Right lung (tissue), 5 donors: Measurements from ENCODE around the gene USP40. TPM values are rescaled to one million over a fixed set of nuclear protein-coding genes. Genes with fewer than 3 reads are reported as not detected.

Source experiments
- DNase-seq, 2 donors: peaks; one replicate each; pipeline ENCODE4 v3.0.0-alpha.2; 2013
- polyA plus RNA-seq, 5 donors: library from polyadenylated mRNA; unstranded; fragments of 120-200 nt; gene quantifications; one replicate each; pipeline versions ENCODE4 v1.2.1 to v1.2.3, GENCODE V29; 2013; ENCODE audit warnings: inconsistent platforms in 1 of 5, low replicate concordance in 1 of 5; ENCODE audit not compliant: insufficient read length in 5 of 5, insufficient read depth in 1 of 5

The USP40 gene
- polyA plus RNA-seq, 5 donors = 32.9 to 59.7 (median 50.8) TPM

DNA sequence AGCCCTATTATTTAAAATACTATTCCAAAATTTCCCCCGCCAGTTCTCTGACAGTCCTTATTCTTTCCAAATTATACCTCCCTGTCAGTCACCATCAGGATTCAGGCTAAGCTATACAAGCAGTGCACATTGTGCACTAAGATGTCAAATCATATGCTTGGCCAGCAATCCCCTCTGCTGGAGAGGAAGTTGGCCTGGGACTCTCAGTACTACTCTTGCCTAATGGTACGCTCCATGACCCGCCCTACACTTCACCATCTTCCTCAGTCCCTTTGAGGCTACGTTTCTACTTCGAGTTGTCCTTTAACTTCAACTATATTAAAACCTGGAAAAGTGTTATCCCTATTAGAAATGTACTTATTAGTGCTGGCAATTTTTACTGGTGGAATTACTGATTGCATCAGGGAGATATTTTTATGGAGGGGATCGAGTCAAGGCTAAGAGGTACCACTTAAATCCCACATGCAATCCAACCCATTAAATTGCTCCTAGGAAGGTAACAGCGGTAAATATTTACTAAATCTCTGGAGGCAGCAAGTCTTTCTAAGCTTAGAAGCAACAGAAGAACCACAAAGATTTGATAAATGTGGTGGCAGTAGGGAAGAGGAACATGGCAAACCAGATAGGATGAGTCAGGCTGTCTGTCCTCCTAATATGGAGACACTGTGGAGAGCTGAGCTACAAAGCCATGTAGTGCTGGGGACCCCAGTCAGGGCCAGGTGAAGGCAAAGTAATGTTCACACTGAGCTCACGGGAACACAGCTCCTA is 2.7 kb downstream of the USP40 start:
- DNase-seq = no peak

- no peak for DNase-seq
Measured at GRCh38 chr2:233556881-233557736, 9.5 kb downstream of the USP40 start.

DNA sequence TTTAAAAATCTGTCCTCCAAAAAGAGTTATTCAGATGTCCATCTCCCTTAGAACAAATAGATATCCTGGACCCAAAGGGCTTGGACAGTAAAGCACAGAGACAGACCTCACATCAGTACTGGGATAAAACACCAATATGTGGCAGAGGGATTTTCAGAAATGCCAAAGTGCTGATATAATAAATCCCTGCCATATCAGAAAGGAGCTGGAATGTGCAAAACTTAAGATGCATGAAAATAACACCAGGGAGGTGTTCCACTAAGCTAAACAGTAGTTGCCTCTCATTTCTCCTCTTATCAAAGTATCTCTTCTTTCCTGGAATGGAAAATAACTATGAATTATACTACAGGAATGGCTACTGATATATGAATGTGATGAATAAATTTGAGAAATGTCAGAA is 13.2 kb downstream of the USP40 start:
- no peak for DNase-seq

DNA sequence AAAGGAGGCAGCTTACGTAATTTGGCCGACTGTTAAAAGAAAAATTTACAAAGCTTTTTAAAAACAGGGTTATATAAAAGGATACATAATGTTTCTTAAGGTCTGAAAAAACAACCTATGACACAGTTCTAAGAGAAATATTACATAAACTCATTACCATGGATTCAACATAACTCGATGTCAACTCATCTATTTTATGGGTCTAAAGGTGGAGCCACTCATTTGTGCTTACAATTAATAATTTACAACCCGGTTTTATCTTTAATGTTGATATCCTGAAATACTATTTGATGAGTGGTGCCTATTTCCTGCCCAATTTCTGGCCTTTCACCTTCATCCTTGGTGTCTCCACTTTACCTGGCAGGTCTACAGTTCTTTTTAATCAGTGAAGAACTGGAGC is 15.1 kb downstream of the USP40 start:
- DNase-seq = no peak

DNA sequence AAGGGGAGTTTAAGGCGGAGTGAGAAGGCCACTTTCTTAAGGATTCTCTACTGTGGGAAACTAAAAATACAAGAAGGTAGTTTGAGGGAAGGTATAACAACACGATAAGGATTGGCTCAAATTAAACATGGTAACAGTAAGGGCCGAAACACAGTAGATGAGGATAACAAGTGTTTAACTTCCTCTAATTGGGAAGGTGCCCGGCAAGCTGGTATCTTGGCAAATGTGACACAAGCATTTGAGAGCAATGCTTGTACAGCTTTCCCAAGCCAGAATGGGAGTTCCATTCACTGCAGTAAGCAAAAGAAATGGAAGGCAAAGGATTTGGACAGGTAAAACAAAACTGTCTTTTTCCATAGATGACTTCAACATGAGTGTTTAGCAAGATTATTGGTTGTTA is 19.8 kb downstream of the USP40 start:
- DNase-seq = no peak

GRCh38 chr2:233546101-233546500 is 20.5 kb downstream of the USP40 start:
- no peak for DNase-seq

DNA sequence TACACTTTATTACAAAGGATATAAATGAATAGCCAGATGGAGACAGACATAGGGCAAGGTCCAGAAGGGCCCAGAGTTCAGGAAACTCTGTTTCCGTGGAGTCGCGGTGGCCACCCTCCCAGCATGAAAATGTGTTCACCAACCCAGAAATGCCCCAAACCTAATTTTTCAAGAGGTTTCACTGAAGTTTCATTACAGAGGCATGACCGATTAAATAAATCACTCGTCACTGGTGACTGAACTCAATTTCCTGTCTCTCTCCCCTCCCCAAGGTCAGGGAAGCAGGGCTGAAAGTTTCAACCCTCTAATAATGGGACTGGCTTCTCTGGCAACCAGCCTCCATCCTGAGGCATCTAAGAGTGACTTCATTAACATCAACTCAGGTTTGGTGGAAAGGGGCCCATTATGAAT is 22.4 kb downstream of the USP40 start:
- DNase-seq = no peak

DNA sequence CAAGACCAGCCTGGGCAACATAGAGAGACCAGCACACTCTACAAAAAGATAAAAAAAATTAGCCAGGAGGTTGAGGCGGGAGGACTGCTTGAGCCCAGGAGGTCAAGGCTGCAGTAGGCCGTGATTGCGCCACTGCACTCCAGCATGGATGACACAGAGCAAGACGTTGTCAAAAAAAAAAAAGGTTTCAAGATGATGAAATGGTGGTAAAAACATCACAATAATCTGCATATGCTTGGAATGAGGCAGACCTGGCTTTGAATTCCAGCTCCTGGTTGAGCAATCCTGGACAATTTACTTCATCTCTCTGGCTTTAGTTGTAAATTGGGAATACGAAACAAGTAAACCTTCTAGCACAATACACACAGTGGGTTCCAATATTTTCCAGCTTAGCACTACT is 24.1 kb downstream of the USP40 start:
- no peak for DNase-seq

- no peak for DNase-seq
Measured at GRCh38 chr2:233538741-233539140, 27.8 kb downstream of the USP40 start.

GRCh38 chr2:233535271-233535670 is 31.3 kb downstream of the USP40 start:
- no peak for DNase-seq

- no peak for DNase-seq
Measured at GRCh38 chr2:233532971-233533370, 33.6 kb downstream of the USP40 start.

DNA sequence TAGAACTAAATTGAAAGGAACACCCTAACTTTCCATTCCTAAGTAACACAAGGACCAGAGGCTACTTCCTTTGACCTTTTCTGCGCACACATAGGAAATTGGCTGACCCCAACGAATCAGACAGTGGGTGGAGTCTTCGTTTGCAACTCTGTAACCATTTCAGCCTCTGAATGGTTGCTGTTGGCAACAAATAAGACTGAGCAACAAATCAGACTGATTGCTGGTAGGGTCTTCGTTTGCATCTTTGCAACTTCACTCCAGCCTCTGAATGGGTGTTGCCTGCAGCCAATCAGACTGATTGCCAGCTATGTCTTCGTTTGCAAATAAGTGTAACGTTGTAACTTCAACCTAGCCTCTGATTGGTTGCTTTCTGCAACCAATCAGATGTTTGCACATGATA is 34.6 kb downstream of the USP40 start:
- no peak for DNase-seq

GRCh38 chr2:233530381-233530780 is 36.2 kb downstream of the USP40 start:
- DNase-seq = no peak

- DNase-seq = no peak
Measured at GRCh38 chr2:233528182-233528581, 38.4 kb downstream of the USP40 start.

- no peak for DNase-seq
Measured at GRCh38 chr2:233525791-233526190, 40.8 kb downstream of the USP40 start.

DNA sequence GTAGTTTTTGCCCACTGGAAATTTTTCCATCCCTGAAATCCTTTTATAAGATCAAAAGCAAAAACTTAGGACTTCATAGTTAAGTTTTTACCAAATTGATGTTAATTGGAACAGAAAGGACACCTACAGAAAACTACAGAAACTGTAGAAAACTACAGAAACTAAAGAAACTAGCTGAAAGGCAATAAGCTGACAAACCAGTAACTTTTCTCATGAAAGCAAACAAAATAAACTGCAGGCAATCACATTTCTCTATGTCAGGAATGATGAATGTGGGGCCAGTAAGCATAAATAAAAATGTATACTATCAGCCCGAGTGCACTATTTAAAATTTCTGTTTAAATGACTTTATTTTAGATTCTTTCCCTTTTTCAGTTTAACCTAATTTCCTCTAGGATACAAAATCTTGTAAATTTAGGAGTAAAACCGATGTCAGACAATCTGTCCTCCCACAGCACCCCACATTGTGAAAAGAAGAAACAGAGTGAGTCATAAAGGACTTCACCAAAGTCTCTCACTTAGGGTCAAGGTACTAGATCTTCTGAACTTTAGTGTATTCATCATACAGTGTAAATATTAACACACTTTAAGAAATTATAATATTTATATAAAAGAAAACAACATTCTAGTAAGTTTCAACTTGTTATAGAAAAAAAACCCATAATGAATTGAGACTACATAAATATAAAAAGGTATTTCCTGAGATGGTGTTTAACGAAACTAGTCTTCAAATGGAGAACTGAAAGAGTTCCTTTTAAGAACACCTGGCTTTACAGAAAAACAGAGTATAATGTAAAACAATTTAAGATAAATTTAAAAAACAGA is 46.6 kb downstream of the USP40 start:
- no peak for DNase-seq

DNA sequence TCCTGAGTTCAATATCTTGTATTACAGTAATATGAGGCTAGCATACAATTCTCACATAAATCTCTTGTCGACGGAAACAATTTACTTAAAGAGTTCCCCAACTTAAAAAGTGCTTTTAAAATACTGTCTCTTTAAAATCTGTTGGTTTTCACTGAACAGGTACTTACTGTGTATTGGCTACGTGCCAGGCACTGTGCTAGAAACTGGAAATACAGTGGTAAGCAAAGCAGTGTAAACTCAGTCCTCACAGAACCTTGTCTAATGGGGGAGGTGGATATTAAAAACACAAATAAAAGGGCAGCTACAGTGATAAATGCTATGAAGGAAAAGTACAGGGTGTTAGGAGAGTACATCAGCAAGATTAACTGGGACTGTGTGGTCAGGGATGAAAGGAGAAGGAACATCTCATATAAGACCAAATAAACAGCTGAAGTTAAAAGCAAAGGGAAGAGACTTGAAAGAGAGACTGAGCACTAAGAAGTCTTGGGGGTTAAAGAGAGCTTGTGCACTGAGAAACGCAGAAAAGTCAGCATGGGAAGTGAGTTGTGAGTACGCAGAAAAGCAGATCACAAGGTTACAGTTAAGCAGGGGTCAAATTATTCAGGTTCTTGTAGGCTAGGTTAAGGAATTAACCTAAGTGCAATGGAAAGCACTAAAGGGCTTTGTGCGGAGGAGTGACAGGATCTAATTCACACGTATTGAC is 52.5 kb downstream of the USP40 start:
- peak; percentile 13 to 18 for DNase-seq

DNA sequence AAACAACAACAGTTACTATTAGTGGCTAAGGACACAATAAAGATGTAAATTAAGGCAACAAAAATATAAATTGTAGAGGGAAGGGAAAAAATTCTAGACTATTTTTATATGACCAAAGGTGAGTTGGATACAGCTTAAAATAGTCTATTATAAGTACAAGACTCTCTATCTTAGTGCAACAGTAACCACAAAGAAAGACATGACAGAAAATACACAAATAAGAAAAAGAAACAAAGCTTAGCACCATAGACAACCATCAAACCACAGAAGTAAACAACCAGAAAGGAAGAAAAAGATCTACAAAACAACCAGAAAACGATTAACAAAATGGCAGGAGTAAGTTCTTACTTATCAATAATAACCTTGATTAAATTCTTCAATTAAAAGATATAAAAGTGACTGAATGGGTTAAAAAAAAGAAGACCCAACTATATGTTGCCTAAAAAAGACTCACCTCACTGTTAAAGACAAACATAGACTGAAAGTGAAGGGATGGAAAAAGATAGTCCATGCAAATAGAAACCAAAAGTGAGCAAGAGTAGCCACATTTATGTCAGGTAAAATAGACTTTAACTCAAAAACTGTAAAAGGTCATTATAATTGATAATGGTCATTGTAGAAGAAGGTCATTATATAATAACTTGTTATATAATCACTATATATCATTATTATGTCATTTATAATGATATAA is 62.5 kb downstream of the USP40 start:
- DNase-seq = no peak

- no peak for DNase-seq
Measured at GRCh38 chr2:233503481-233503880, 63.1 kb downstream of the USP40 start.

DNA sequence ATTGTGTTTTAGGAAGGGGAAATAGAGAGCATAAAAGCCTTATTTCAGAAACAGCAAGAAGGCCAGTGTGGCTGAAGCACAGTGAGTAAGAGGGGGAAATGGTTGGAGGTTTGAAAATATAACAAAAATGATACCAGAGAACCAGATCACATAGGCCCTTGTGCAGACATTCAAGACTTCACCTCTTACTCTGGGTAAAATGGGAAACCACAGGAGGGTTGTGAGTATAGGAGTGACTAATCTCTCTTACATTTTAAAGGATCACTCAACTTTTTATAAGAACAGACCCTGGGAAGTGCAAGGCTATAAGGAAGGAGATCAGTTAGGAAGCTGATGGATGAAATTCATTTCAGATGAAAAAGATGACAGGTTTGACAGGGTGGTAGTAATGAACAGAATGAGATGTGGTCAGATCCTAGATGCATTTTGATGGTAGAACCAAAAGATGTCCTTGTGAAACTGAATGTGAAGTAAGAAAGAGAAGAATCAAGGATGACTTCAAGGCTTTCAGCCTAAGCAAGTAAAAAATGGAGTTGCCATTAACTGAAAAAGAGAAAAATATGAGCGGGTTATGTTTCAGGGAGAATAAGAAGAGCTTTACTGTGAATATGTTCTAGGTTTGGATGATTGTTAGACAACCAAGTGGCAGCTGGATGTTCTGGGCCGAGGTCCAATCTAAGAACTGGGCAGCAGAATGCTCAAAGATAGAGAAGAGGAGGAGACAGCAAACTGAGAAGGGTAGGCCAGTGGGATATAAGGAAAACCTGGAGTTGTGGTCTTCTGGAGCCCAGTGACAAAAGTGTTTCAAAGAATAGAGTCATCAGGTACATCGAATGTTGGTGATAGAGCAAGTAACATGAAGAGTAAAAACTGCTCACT is 65.1 kb downstream of the USP40 start:
- DNase-seq = no peak
